ENCODE data around the gene PPP1R17.

The PPP1R17 gene

DNA sequence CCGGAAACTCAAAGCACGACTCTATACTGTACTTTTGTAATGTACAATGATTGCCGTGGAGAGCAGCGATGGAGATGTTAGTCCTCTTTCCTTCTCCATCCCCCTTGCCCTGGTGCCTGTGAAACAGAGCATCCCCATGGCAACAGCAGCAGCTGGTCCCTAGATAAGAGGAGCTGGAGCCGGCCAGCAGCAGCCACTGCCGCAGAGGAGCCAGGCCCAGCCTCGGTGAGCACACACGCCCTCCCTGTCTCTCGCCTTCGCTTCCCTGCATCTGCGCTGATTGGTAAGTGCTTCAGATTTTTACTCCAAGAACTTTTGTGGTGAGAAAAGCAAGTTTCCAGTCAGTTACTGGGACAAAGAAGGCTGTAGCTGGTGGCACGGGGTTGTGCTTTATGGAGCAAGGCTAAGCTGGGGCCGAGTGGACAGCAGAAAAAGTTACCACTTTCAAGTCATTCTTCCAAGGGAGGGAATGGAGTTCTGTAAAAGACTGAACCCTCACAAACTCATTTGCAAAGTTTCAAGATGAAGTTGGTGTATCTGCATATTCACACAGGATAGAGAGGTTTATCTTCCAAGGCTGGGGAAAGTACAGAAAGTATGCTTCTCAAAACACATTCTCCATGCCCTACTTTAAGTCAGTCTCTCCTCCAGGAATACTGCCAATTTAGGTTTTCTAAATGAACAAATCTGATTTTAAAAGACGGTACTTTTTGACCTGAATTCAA is at the start of gene PPP1R17:
Gene PPP1R17 (plus strand): TSS at position 192 of the 725 bp plus-strand sequence. CDS start 5,227 bp downstream, outside the sequence.
- peak; percentile 19 for DNase-seq

DNA sequence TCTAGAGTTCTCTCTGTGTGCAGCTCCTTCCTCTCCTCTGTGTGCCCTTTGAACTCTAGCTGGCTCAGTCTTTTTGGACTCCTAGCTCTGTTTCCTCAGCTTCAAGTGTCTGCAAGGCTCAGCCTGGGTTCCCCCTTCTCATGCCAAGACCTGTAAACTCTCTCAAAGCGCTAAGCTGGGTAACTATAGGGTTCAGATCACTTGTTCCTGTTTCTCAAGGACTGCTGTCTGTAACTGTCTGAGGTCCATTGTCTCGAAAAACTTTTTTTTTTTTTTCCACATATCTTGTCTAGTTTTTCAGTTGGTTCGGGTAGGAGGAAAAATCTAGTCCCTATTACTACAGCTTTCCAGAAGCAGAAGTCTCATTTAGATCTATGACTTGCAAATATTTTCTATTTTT is 46.6 kb upstream of the PPP1R17 start:
- DNase-seq: no peak

DNA sequence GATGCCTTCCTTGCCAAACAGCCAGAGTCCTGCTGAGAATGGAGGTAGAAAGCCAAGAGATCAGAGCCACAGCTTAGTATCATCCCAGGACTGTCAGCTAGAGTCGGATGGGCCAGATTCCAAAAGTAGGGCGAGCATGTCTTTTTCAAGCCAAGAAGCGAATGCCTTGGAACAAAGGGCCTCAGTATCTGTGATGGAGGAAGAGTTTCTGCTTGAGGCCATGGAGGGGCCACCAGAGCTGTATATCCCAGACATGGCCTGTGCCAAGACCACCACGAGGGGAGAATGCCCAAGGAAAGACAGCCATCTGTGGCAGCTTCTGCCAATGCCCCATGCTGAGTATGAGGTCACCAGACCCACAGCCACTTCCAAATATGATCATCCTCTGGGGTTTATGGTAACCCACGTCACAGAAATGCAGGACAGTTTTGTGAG is 44.3 kb upstream of the PPP1R17 start:
- DNase-seq: no peak

DNA sequence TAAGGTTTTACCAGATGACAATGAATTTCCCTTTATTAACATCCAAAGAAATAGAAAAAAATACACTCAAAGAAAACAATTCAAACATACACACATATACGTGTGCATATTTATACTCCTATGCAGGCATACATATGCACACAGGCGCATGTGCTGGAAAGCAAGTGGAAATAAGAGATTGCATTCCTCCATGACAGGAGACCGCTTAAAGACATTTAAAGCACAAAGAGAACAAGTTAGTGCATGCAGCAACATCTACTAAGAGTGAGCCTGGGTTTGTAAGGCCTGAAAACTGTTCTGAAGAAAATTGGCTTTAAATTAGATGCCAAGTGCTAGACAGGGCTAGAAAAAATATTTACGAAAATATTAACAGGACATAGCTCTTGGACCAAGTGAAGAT is 40.1 kb upstream of the PPP1R17 start:
- DNase-seq: no peak

DNA sequence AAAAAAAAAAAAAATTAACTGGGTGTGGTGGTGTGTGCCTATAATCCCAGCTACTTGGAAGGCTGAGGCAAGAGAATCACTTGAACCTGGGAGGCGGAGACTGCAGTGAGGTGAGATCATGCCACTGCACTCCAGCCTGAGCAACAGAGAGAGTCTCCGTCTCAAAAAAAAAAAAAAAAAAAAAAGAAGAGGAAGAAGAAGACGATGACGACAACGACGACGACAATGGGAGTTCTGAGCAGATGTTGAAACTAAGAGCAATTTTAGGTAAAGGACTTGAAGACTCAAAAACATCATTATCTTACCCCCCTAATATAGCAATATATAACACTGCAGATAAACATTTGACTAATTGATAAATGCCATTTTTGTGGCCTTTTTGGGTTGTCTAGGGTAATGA is 39.5 kb upstream of the PPP1R17 start:
- no peak for DNase-seq

DNA sequence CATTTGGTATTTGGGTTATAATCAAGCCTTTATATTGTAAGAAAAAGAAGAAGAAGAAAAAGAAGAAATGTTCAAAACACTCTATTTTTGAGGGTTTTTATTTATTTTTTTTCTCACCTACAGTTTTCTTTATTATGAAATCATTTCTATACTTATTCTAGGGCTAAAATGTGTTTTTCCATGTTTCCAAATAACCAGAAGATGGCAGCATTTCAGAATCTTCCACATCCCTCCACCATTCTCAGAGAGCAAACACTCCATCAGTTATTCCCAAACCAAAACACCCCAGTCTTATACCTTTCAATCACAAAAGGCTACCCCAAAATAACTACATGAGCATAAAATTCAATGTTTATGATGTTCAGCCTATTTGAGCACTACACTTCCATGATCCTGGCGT is 38.7 kb upstream of the PPP1R17 start:
- peak; percentile 48 for DNase-seq

DNA sequence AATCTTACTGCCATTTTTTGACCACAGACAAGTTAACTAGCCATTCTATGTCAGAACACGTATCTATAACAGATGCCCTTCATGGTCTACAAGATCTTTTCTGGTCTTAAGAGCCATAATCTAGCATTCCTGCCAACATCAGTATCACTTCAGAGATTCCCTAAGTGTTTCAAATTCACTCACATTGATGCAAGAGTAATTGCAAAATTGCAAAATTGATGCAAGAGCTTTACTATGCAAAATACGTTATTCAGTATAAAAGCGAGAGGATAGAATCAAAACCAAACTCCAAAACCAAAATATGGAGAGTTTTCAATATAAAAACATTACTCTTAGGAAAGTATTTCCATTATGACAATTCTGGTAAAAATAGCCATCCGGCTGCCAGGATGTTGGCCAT is 38.1 kb upstream of the PPP1R17 start:
- no peak for DNase-seq

DNA sequence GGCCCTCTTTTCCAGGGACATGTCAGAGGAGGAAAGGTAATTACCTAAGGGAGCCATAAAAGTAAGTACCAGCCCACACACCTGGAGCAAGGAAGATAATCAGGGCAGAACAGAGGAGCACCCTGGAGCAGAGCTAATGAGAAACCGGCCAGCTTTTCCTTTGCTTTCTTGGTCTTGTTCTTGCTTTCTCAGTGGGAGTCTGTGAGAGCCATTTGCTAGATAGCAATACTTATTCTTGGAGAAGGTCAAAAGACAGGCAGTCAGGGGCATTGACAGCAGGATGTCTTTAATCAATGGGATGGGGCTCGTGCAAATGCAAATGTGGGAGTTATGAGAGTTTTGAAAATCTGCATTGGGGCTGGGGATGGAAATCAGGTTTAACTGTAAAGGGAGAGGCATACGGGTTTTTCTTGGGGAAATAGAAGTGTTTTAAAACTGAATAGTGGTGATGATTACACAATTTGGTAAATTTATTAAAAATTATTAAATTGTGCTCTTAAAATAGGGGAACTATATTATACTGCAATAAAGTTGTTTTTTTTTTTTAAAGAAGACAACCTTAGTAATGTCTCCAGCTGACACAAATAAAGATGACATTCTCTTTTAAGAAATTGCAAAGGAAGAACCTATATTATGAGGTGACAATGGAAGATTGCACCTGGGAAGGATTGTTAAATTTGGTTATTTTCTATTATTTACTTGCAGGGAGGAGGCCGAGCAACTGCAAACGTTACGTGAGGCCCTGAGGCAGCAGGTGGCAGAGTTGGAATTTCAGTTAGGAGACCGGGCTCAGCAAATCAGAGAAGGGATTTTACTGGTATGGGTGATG is 35.6 kb upstream of the PPP1R17 start:
- DNase-seq: no peak

DNA sequence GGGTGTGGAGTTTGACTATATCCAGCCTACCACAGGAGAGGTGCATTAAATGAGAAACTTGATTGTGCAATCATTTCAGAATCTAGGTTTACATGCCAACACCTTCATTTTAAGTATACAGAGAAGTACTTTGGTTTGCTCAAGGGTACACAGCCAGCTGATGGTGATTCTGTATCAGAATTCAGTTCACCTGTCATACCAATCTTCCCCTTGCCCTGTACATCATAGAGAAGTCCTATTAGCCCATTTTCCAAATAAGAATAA is 35.0 kb upstream of the PPP1R17 start:
- DNase-seq: no peak

DNA sequence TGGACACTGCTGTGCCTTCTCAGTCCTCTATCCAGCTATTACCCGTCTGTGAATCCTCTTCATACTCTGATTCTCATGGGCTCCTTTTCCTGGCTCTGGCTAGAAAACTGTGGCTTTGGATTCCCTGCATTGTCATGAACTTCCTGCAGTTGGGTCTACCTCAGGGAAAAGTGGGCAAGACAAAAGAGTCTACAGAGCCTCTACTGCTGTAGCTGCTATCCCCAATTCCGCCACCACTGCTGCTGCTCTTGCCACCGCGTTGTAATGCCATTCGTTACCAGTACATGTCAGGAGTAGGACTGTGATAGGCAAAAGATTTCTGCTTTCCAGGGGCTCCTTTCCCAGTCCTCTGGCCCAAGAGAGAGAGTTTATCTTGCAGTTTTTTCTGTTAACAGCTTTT is 23.9 kb upstream of the PPP1R17 start:
- DNase-seq: no peak

DNA sequence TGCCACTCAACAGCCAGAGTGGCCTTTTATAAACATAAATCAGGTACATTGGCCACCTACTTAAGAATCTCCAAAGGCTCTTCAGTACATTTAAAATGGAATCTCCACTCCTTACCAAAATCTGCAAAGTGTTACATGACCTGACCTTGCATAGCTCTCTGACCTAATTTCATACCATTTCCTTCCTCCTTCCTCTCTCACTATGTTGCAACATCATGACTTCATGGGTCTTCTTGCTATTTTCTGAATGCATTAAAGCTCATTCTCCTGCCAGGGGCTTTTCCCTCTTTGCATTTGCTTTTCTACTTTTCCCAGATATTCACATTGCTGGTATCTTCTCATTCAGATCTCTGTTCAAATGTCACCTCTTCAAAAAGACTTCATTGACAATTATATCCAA is 22.1 kb upstream of the PPP1R17 start:
- DNase-seq: no peak

DNA sequence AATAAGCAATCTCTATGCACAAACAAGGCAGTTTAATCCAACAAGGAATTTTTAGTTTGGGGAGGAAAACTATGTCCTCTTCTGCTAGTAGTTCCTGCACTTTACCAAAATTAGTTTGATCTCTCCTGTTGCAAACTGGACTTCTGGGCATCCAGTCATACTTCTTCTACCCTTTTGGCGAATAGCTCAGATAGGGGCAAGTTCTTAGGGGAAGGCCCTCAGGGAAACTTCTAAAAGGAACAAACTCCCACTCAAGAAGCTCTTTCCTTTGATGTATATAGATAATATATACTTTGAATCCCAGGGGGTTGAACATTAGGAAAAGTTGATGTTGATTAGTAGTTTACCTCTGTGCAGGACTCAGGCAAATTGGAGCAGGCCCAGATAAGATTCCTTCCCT is 21.5 kb upstream of the PPP1R17 start:
- DNase-seq: no peak

DNA sequence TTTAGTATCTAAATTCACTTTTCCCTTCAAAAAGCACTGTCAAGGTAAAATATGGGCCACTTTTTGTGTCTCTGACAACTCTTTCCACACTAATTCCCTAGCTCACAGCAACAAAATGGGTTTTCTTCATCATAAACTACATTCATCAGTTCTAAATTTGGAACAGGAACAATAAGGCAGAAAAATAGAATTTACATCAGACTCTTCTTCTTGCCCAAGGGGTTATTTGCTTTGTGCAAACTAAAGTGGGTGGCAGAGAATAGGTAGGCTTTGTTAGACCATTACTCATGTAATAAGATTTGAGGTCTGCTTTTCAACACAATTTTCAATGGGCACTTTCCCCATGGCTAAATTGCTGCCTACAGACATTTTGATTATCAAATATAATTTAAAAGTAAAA is 17.6 kb upstream of the PPP1R17 start:
- DNase-seq: no peak

DNA sequence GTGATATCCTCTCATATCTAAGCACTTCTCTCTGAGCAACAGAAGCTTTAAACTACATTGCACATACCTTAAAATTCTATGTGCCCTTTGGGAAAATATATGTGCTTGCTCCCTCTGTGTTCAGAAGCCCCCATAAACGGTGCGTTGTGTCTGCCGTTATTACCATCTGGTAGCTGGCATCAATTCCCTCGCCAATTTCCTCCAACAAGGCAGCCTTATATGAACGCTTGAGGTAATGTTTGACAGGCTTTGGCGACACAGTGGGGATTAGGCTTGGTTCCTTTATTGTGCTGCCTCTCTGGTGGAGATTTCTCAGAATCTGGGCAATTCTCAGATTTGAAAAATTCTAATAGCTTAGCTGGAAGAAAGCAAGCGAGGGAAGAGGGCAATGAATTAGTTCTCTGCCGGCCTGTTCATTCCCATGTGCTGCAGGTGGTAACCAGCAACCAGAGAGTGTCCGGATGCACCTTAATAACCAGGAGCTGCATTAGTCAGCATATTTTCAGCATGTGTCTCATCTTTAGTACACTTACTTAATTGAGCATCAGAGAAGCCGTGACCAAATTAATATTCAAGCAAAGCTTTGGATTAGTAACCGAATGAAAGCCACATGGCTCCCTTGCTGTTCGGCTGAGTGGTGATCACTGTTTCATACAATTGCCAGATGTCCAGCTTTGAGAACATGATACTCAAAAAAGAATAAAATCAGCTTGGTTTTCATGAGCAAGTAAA is 7.3 kb upstream of the PPP1R17 start:
- DNase-seq: no peak

DNA sequence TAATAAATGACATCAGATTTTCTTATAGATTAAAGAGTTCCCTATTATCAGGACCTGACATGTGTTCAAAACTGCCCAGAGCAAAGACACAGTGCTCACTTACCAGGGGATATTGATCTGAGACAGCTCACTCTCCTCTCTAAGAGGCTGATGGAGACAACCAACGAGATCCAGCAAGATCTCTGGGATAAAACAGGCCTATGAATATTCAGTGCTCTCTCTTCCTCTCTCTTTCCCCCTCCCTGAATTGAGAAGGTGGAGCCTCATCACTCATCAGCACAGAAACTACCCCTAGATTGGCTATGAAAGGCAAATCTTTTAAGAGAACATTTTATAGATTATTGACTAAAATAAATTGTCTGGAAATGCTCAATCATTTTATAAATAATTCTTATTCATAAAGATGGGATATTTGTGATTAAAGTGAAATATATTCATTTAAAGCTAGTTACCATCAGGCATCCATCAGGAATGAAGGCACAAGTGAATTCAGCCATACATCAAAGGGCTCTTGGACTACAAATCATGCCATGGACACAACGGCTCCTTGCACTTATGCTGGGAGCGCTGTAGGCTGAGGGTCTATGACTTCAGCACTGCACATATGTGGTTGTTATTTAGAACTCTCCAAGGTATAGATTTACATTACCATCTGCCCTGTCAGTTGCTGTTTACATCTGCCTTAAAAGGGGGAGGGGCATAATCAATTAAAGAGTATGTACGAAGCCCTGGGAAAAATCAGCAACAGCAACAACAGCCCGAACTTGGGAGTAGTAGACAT is 3.4 kb upstream of the PPP1R17 start:
- no peak for DNase-seq

DNA sequence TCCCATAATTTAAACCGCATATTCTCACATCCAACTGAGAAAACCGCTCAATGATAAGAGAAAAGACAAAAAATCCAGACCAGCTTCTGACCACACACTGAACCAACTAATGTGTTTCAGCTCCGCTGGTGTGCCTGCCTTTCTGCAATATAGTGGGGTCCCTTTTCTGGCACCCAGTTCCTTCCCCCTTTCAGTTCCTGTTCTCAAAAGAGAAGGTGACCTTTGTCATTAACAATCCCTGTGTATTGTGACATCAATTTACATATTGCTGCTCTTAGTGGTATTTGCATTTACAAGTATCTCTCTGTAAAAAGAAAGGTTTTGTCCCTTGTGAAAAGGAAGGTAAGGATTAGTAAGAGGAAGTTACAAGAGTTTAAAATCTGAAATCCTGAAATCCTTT is 1.4 kb downstream of the PPP1R17 start:
- no peak for DNase-seq

DNA sequence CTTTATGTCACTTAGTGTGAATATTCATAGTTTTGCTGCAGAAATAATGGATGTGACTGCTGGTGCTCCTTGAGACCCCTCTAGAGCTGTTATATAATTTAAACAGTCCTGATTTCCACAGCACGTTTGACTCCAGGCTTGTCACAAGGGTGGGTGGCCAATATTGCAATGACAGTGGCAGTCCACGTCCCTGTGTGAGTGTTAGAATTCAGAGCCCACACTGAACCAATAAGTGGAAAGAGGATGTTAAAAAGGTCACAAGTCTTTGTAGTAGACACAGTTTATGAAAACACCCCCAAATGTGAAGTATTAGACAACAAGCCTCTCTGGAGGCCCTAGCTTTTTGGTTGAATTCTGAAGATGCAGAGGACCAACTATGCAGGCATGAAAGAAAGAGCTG is 2.0 kb downstream of the PPP1R17 start:
- DNase-seq: no peak

DNA sequence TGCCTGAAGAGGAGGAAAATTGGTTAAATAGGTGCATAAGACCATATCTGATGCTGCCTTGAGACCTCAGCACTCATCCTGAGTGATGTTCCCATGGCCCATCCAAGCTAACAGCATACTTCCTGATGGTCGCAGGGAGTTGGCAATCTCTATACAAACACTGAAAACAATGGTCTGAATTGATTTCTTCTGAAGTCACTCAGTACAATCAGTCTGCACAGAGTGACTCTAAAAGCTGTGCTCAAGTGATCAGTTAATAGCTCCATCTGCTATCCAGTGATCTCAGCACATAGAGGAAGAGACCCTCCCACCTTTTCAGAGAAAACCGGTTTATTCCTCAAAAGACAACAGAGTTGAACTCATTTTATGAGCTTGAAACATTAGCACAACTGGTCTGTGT is 3.9 kb downstream of the PPP1R17 start:
- no peak for DNase-seq

DNA sequence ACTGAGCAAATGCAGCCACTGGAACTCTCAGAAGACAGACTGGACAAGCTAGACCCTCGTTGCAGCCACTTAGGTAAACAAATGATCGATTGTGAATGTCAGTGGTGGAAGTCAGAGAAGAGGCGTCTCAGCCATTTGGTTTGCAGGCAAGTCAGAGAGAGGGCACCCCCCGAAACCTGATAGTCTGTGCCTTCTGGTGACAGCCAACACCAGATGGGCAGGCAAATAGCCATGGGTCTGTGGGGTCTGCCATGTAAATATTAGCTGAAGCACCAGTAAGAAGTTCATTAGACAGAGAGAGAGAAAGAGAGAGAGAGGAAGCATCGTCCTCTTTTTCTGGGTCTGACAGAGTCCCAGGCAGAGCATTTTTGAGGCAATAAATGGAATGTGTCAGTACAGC is 5.4 kb downstream of the PPP1R17 start:
- no peak for DNase-seq

DNA sequence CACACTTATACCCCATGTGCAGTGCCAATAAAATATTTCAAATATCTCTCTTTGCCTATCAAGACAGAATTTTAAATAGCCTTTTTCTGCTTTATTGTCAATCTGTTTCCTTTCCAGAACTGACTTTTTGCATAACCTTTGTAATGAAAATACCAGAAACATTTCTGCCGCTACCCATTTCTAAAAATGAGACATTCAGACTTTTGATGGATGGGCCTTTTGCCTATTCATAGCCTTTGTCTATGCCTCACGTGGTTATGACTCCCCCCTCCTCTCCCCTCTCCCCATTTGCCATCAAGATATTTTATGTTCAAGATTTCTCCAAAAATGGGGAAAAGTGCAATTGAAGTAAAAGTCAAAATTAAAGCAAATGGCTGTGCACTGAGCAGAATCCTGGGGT is 5.9 kb downstream of the PPP1R17 start:
- no peak for DNase-seq

DNA sequence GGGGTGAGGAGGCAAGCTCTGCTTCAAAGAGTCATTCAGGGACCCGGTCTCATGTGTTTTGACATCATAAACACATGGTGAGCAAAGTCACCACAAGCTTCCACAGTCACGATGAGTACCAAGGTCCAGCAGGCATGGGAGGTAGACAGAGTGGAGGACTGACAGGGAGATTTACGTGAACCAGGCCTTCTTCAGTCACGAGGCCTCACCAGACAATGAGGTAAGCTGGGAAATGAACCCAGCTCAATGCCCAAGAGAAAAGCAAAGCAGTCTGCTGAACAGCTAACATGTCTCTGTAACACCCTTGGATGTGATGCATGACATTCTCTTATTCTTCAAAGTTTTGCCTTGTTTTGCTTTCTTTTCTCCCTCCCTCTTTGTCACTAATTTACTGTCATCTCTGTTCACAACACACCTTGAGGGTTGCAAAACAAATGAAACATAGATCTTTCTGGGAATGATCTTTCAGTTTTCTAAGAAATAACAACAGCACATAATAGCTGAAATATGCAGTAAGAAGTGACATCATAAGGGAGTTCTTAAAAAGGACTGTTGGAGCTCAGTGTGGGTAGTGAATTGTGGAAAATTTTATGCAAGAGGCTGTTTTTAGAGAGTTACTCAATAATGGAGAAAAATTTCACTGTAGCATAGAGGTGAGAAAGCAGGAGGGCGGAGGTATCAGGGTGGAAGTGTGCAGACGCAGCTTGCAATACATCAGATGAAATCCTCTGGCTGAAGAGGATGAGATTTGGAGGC is 9.0 kb downstream of the PPP1R17 start:
- no peak for DNase-seq

DNA sequence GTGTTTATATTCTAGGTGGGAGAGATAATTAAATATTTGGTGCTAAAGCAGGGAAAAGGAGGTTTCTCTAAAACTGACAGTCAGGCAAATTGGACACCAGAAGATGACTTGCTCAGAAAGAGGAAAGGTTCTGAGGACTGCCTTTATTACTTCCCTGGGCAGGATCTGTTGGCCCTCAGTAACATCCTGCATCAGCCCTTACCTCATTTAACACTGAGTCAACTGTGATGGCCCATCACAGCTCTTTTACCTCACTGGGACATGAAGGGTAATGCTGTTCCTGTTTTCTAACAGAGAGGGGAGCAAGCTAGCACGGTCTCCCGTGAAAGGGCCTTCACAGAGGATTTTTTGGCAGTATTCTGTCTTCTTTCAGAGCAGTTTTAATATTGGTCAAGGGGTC is 12.0 kb downstream of the PPP1R17 start:
- no peak for DNase-seq

DNA sequence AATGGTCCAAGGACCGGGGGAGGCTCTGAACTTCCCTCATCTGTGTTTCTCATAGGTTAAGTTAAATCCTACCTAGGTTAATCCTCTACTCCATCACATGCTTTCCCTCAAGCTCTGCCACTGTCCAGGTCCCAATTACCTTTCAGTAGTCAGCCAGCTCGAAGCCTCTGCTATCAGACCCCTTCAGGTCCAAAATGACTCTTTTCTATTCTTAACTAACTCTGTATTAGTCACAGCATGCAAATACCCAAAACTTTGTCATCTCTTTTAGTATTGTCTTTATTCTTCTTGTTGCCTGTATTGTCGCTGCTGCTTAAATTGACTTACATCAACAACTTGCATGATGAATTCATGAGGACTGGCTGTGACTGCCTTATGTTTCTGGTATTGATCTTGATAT is 15.3 kb downstream of the PPP1R17 start:
- no peak for DNase-seq
